Measurements from ENCODE around the gene EMD. TPM values are rescaled to one million over a fixed set of nuclear protein-coding genes. Genes with fewer than 3 reads are reported as not detected.

The EMD gene
- total RNA-seq, 1 experiment from 2014 or later, result 115 TPM

- Histone ChIP-seq H2BK5ac (ENCODE audit: insufficient read length, low read length) (no peak overlapping the region), H2BK20ac (ENCODE audit: low read depth, low read length, poor library complexity, severe bottlenecking) (no peak overlapping the region), H3K23me2 (ENCODE audit: insufficient read length, low read depth, low read length, poor library complexity, severe bottlenecking) (peaks cover 5% of the 10 kb centered on the region), H3K56ac (ENCODE audit: insufficient read length, low read depth, low read length) (no peak overlapping the region), H3K18ac (ENCODE audit: insufficient read length, low read depth, low read length) (peak overlapping the region; percentile 86), H4K91ac (ENCODE audit: insufficient read length, low read depth, low read length) (no peak overlapping the region), H3K9me3 (ENCODE audit: control insufficient read depth, low read depth, low read length) (peaks cover 5% of the 10 kb centered on the region), H4K8ac (replicated peaks; ENCODE audit: insufficient read length, low read depth, low read length) (no peak overlapping the region), H4K5ac (ENCODE audit: insufficient read length, low read depth, low read length) (no peak overlapping the region), H3K9ac (ENCODE audit: extremely low read depth, insufficient read length, low read length) (peak overlapping the region; percentile 76), H3K4me2 (ENCODE audit: insufficient read depth, insufficient read length, low read length) (peak overlapping the region; percentile 48), H3K79me2 (ENCODE audit: insufficient read depth, low read length) (peaks cover 17% of the 10 kb centered on the region; the same call in 1 of the 2 replicates), H2BK120ac (ENCODE audit: low read depth, low read length, poor library complexity, severe bottlenecking) (no peak overlapping the region), H3K23ac (ENCODE audit: insufficient read length, low read depth, low read length) (no peak overlapping the region), H2AFZ (ENCODE audit: low read length) (no peak overlapping the region), H4K20me1 (ENCODE audit: control insufficient read depth, insufficient read depth, insufficient read length) (no peaks in the 10 kb centered on the region), H3K27ac (ENCODE audit: insufficient read length, low read depth, low read length) (no peak overlapping the region), H3K14ac (ENCODE audit: insufficient read depth, low read length) (peak overlapping the region; percentile 90), H2BK12ac (ENCODE audit: insufficient read length, low read depth, low read length) (no peak overlapping the region), H3K4ac (ENCODE audit: low read depth, low read length) (no peak overlapping the region), H3K79me1 (ENCODE audit: insufficient read depth, low read depth, low read length, poor library complexity, severe bottlenecking) (no peaks in the 10 kb centered on the region), H2AK5ac (ENCODE audit: insufficient read length, low read length) (no peak overlapping the region), H3K4me1 (ENCODE audit: insufficient read depth, low read length) (no peaks in the 10 kb centered on the region), H3K27me3 (ENCODE audit: insufficient read depth, low read length) (no peaks in the 10 kb centered on the region), H2BK15ac (ENCODE audit: low read depth, low read length) (no peak overlapping the region), H3T11ph (ENCODE audit: low read length) (no peak overlapping the region)
- H3K4me3 Mint-ChIP-seq, result peak overlapping the region; percentile 70 to 84
- peak; percentile 69 for DNase-seq
- peaks cover 5% of the 10 kb centered on the region for H3K27me3 Mint-ChIP-seq (ENCODE audit: low read depth)
- H3K27ac Mint-ChIP-seq, result peak overlapping the region in 1 of 3 experiments; percentile 83; a peak in 1 of 7 replicates
- H3K4me1 Mint-ChIP-seq, result peaks cover 2 to 12% of the 10 kb centered on the region in 2 experiments; a peak in 2 of 4 replicates
- WGBS (ENCODE audit: extremely low coverage, insufficient read length, low lambda C conversion rate), result no CpG with 5 or more reads among the region's 16 CpGs
- peaks cover 45 to 54% of the 10 kb centered on the region in 2 experiments for H3K9me3 Mint-ChIP-seq
- peaks cover 34 to 52% (median 49%) of the 10 kb centered on the region in 3 experiments for H3K36me3 Mint-ChIP-seq (ENCODE audit: insufficient read depth in 1 of 3, low read depth in 3 of 3)
- TF ChIP-seq CTCF (conservative IDR thresholded peaks at IDR 0.05), result no peak
Observed at GRCh38 chrX:154368630-154369448, 10.3 kb upstream of the EMD start.
